ENCODE results near the gene UBE2J1. TPM values are rescaled to one million over a fixed set of nuclear protein-coding genes. Genes with fewer than 3 reads are reported as not detected.

The UBE2J1 gene
- total and polyA plus RNA-seq, 12 donors, result 18.4 to 65.6 (median 37.9) TPM

- peak overlapping the region in 1 of 5 donors; percentile 53 for H3K27ac ChIP-seq
- H3K9me3 ChIP-seq (replicated peaks in 1 of 3), result no peaks in the 10 kb centered on the region
- H3K4me1 ChIP-seq (replicated peaks in 1 of 2), result peaks cover 13 to 18% of the 10 kb centered on the region in 2 donors
- no peaks in the 10 kb centered on the region for H3K36me3 ChIP-seq (replicated peaks in 1 of 2)
- no peak for TF ChIP-seq POLR2A (IDR thresholded peaks at IDR 0.05)
- TF ChIP-seq, protein P1, sequence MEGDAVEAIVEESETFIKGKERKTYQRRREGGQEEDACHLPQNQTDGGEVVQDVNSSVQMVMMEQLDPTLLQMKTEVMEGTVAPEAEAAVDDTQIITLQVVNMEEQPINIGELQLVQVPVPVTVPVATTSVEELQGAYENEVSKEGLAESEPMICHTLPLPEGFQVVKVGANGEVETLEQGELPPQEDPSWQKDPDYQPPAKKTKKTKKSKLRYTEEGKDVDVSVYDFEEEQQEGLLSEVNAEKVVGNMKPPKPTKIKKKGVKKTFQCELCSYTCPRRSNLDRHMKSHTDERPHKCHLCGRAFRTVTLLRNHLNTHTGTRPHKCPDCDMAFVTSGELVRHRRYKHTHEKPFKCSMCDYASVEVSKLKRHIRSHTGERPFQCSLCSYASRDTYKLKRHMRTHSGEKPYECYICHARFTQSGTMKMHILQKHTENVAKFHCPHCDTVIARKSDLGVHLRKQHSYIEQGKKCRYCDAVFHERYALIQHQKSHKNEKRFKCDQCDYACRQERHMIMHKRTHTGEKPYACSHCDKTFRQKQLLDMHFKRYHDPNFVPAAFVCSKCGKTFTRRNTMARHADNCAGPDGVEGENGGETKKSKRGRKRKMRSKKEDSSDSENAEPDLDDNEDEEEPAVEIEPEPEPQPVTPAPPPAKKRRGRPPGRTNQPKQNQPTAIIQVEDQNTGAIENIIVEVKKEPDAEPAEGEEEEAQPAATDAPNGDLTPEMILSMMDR (IDR thresholded peaks at IDR 0.05), result no peak
- no peaks in the 10 kb centered on the region for H3K27me3 ChIP-seq
- 13 to 28% (median 20%) methylated on average over 1 of the region's 1 CpG for WGBS, 4 donors
- DNase-seq, result peak in 6 of 7 donors; percentile 44 to 72 (median 60)
- no peak overlapping the region for H3K4me3 ChIP-seq
- intact Hi-C loops (cut with DNase I), result no loop called here
Observed at GRCh38 chr6:89313006-89313405, 39.5 kb downstream of the UBE2J1 start.

GRCh38 chr6:89311853-89312531, 40.5 kb downstream of the UBE2J1 start:
- intact Hi-C loops (cut with DNase I), result no loop called here
- H3K27me3 ChIP-seq, result no peaks in the 10 kb centered on the region
- peak; percentile 46 to 77 (median 70) for DNase-seq
- no peak overlapping the region for H3K4me3 ChIP-seq
- peaks cover 13 to 18% of the 10 kb centered on the region in 2 donors for H3K4me1 ChIP-seq (replicated peaks in 1 of 2)
- H3K36me3 ChIP-seq (replicated peaks in 1 of 2), result no peaks in the 10 kb centered on the region
- peak overlapping the region in 1 of 5 donors; percentile 53 for H3K27ac ChIP-seq
- H3K9me3 ChIP-seq (replicated peaks in 1 of 3), result no peaks in the 10 kb centered on the region
- TF ChIP-seq POLR2A (IDR thresholded peaks at IDR 0.05), result no peak
- TF ChIP-seq, protein P1 (IDR thresholded peaks at IDR 0.05), result peak in 4 of 6 experiments; percentile 33 to 53 (median 41)
- WGBS, 4 donors, result 47 to 52% (median 50%) methylated on average over 9 of the region's 9 CpGs

DNA sequence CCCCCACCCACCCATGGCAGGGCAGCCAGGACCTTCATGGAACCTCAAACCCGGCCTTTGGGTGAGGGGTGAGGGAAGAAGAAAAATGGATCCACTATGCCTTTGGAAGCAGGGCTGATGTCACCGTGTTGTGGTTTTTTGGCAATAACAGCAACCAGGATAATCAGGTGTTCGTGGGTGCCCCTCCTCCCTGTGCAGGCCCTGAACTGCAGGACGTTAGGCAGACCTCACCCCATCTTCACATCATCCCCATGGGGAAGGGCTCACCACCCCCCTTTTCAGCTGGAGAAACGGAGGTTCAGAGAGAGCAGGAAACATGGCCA, 41.0 kb downstream of the UBE2J1 start:
- no peak overlapping the region for H3K4me3 ChIP-seq
- intact Hi-C loops (cut with DNase I), result no loop called here
- 32 to 57% (median 46%) methylated on average over 4 to 5 of the region's 5 CpGs for WGBS, 4 donors

DNA sequence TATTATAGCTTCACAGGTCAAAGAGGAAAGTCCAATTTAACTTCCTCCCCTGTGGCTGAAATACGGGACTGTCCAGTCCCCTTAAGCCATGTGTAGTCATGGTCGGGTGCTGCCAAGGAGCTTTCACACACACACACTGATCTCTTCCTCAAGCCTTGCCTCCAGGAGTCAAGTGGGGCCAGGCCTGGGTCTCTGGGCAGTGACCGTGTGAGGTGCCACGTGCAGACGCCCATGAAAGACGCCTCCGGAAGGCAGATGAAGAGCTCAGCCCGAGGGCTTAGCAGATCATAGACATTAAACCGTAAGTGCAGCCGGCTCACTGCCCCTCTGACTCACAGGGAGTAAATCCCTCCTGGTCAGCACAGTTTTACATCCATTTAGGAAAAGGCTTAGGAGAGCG, 41.6 kb downstream of the UBE2J1 start:
- no peaks in the 10 kb centered on the region for H3K27me3 ChIP-seq
- H3K27ac ChIP-seq, result no peak overlapping the region
- TF ChIP-seq, protein P1 (IDR thresholded peaks at IDR 0.05), result no peak
- no peak for TF ChIP-seq POLR2A (IDR thresholded peaks at IDR 0.05)
- WGBS, 4 donors, result 51 to 73% (median 66%) methylated on average over 6 to 11 of the region's 11 CpGs
- H3K4me3 ChIP-seq, result no peak overlapping the region
- H3K9me3 ChIP-seq (replicated peaks in 1 of 3), result no peaks in the 10 kb centered on the region
- intact Hi-C loops (cut with DNase I), result no loop called here
- H3K36me3 ChIP-seq (replicated peaks in 1 of 2), result no peaks in the 10 kb centered on the region
- DNase-seq, result no peak
- H3K4me1 ChIP-seq (replicated peaks in 1 of 2), result peaks cover 13 to 18% of the 10 kb centered on the region in 2 donors

More for the DNA sequence above, 41.0 kb downstream of the UBE2J1 start:
- TF ChIP-seq, protein P1 (IDR thresholded peaks at IDR 0.05), result no peak
- TF ChIP-seq POLR2A (IDR thresholded peaks at IDR 0.05), result no peak
- Histone ChIP-seq H3K9me3 (replicated peaks in 1 of 3) (no peaks in the 10 kb centered on the region), H3K4me1 (replicated peaks in 1 of 2) (peaks cover 13 to 18% of the 10 kb centered on the region in 2 donors), H3K27me3 (no peaks in the 10 kb centered on the region), H3K27ac (no peak overlapping the region), H3K36me3 (replicated peaks in 1 of 2) (no peaks in the 10 kb centered on the region)
- DNase-seq, result no peak

All from adrenal gland (tissue), 12 donors.